Mesenchymal stem cell (in vitro differentiated cells and primary cell): ENCODE results near the gene CIRBP.

Experiments used
- DNase-seq: peaks from one replicate; pipeline ENCODE4 v3.0.0-alpha.2; 2013
- H2AFZ ChIP-seq: one replicate; pipeline ENCODE4 v1.6.1; 2013; ENCODE audit warnings: low read depth, mild to moderate bottlenecking, control low read depth, inconsistent platforms, low read length, moderate library complexity
- H2AK5ac ChIP-seq: 2 replicates; pipeline ENCODE4 v1.6.1; 2013; ENCODE audit warnings: low read length, moderate library complexity, mild to moderate bottlenecking, inconsistent platforms; ENCODE audit not compliant: severe bottlenecking
- H2BK120ac ChIP-seq: one replicate; pipeline ENCODE4 v1.6.1; 2013; ENCODE audit warnings: low read depth, mild to moderate bottlenecking, inconsistent platforms, low read length, moderate library complexity
- H2BK12ac ChIP-seq, 2 experiments: one replicate each; pipeline ENCODE4 v1.6.1; 2013; ENCODE audit warnings: inconsistent platforms in 2 of 2, low read length in 2 of 2, mild to moderate bottlenecking in 2 of 2, moderate library complexity in 2 of 2, control low read depth in 1 of 2
- H2BK15ac ChIP-seq: one replicate; pipeline ENCODE4 v1.6.1; 2013; ENCODE audit warnings: mild to moderate bottlenecking, low read depth, inconsistent platforms; ENCODE audit not compliant: poor library complexity, severe bottlenecking
- H2BK5ac ChIP-seq: 2 replicates; pipeline ENCODE4 v1.6.1; 2013; ENCODE audit warnings: low read depth, mild to moderate bottlenecking, low read length, control low read depth, inconsistent platforms; ENCODE audit not compliant: poor library complexity, severe bottlenecking
- H3K14ac ChIP-seq, 2 experiments: one replicate each; pipeline ENCODE4 v1.6.1; 2013; ENCODE audit warnings: inconsistent platforms in 2 of 2, low read length in 2 of 2, control low read depth in 1 of 2, mild to moderate bottlenecking in 1 of 2, moderate library complexity in 1 of 2
- H3K18ac ChIP-seq, 2 experiments: one replicate each; pipeline ENCODE4 v1.6.1; 2013; ENCODE audit warnings: inconsistent platforms in 2 of 2, low read length in 2 of 2, control low read depth in 1 of 2, low read depth in 1 of 2, mild to moderate bottlenecking in 1 of 2
- H3K23ac ChIP-seq, 2 experiments: one replicate each; pipeline ENCODE4 v1.6.1; 2013; ENCODE audit warnings: inconsistent platforms in 2 of 2, low read length in 2 of 2, mild to moderate bottlenecking in 2 of 2, moderate library complexity in 2 of 2, control low read depth in 1 of 2
- H3K27ac ChIP-seq: 2 replicates; pipeline ENCODE4 v1.5.1; 2013; ENCODE audit warnings: mild to moderate bottlenecking, moderate library complexity, low read length, control low read depth, inconsistent platforms; ENCODE audit not compliant: poor library complexity, severe bottlenecking
- H3K27me3 ChIP-seq, 2 experiments: 2 replicates each; pipeline versions ENCODE4 v1.6.1 to v1.7.0; 2013; ENCODE audit warnings: low read length in 2 of 2, mild to moderate bottlenecking in 2 of 2, moderate library complexity in 2 of 2, control low read depth in 1 of 2, inconsistent platforms in 1 of 2; ENCODE audit not compliant: control insufficient read depth in 1 of 2, insufficient read depth in 1 of 2
- H3K36me3 ChIP-seq, 2 experiments: 2 replicates each; pipeline versions ENCODE4 v1.6.1 to v1.7.0; 2013; ENCODE audit warnings: low read length in 2 of 2, control low read depth in 1 of 2, inconsistent platforms in 1 of 2, low read depth in 1 of 2, mild to moderate bottlenecking in 1 of 2; ENCODE audit not compliant: insufficient read depth in 2 of 2, control insufficient read depth in 1 of 2
- H3K4ac ChIP-seq, 2 experiments: one replicate each; pipeline ENCODE4 v1.6.1; 2013; ENCODE audit warnings: inconsistent platforms in 2 of 2, low read length in 2 of 2, mild to moderate bottlenecking in 2 of 2, moderate library complexity in 2 of 2, control low read depth in 1 of 2, low read depth in 1 of 2
- H3K4me1 ChIP-seq: 2 replicates; pipeline ENCODE4 v1.6.1; 2013; ENCODE audit warnings: low read depth, low read length, control low read depth; ENCODE audit not compliant: control insufficient read depth, insufficient read depth
- H3K4me2 ChIP-seq: 2 replicates; pipeline ENCODE4 v1.6.1; 2013; ENCODE audit warnings: low read length, mild to moderate bottlenecking, inconsistent platforms; ENCODE audit not compliant: poor library complexity, severe bottlenecking
- H3K4me3 ChIP-seq, 2 experiments: 2 replicates each; pipeline versions ENCODE4 v1.5.1 to v1.7.0; 2013; ENCODE audit warnings: low read length in 2 of 2, mild to moderate bottlenecking in 2 of 2, control low read depth in 1 of 2, low read depth in 1 of 2; ENCODE audit not compliant: insufficient read depth in 1 of 2
- H3K79me1 ChIP-seq: replicated peaks from 2 replicates; pipeline ENCODE4 v1.6.1; 2013; ENCODE audit warnings: mild to moderate bottlenecking, control low read depth, low read length, inconsistent platforms; ENCODE audit not compliant: poor library complexity, severe bottlenecking
- H3K9ac ChIP-seq: 2 replicates; pipeline ENCODE4 v1.7.0; 2013; ENCODE audit warnings: mild to moderate bottlenecking, low read length, moderate library complexity
- H3K9me3 ChIP-seq: 2 replicates; pipeline ENCODE4 v1.7.0; 2013; ENCODE audit warnings: mild to moderate bottlenecking, low read length; ENCODE audit not compliant: control insufficient read depth
- H4K8ac ChIP-seq: one replicate; pipeline ENCODE4 v1.6.1; 2013; ENCODE audit warnings: inconsistent platforms, mild to moderate bottlenecking, low read length, moderate library complexity
- H4K91ac ChIP-seq: one replicate; pipeline ENCODE4 v1.6.1; 2013; ENCODE audit warnings: mild to moderate bottlenecking, low read length, inconsistent platforms
- WGBS: methylation state at CpG from one replicate; pipeline ENCODE4 v1.1.7; 2013; ENCODE audit warnings: mixed read lengths; 5-methylcytosine and 5-hydroxymethylcytosine counted together

The CIRBP gene

GRCh38 chr19:1249990-1250436, 19.1 kb upstream of the CIRBP start:
- Histone ChIP-seq H3K4me1 (peaks cover 42% of the 10 kb centered on the region), H2BK12ac (peak overlapping the region in 1 of 2 experiments; percentile 88), H3K79me1 (peaks cover 14% of the 10 kb centered on the region), H2BK15ac (peak overlapping the region; percentile 78), H2BK120ac (peak overlapping the region; percentile 99), H4K8ac (no peak overlapping the region), H3K27me3 (no peaks in the 10 kb centered on the region), H3K27ac (peak overlapping the region; percentile 59), H3K4me3 (peak overlapping the region; percentile 84 to 92), H3K4me2 (peak overlapping the region; percentile 60), H2AK5ac (no peak overlapping the region), H3K9ac (peak overlapping the region; percentile 96), H2AFZ (no peak overlapping the region), H3K4ac (peak overlapping the region in 1 of 2 experiments; percentile 79), H4K91ac (peak overlapping the region; percentile 95), H3K18ac (peak overlapping the region; percentile 69 to 93), H3K14ac (peak overlapping the region in 1 of 2 experiments; percentile 95), H3K36me3 (peaks cover 18 to 58% of the 10 kb centered on the region in 2 experiments), H2BK5ac (peak overlapping the region; percentile 85), H3K9me3 (no peaks in the 10 kb centered on the region), H3K23ac (no peak overlapping the region)
- DNase-seq = no peak
- WGBS = 2% methylated on average over 49 of the region's 67 CpGs

GRCh38 chr19:1250437-1251260, 18.5 kb upstream of the CIRBP start:
- H3K23ac ChIP-seq = peak overlapping the region in 1 of 2 experiments; percentile 85
- H2AK5ac ChIP-seq = no peak overlapping the region
- peak overlapping the region; percentile 84 to 92 for H3K4me3 ChIP-seq
- H3K4me2 ChIP-seq = peak overlapping the region; percentile 85
- DNase-seq = peak; percentile 76
- peak overlapping the region; percentile 96 for H4K91ac ChIP-seq
- no peaks in the 10 kb centered on the region for H3K9me3 ChIP-seq
- peak overlapping the region; percentile 62 to 95 for H3K14ac ChIP-seq
- peaks cover 24 to 59% of the 10 kb centered on the region in 2 experiments for H3K36me3 ChIP-seq
- peak overlapping the region; percentile 93 to 99 for H3K18ac ChIP-seq
- under 1% methylated on average over 42 of the region's 90 CpGs for WGBS
- peak overlapping the region; percentile 97 for H4K8ac ChIP-seq
- H3K27ac ChIP-seq = peak overlapping the region; percentile 99
- H3K4ac ChIP-seq = peak overlapping the region; percentile 93 to 96
- H3K4me1 ChIP-seq = peaks cover 42% of the 10 kb centered on the region
- H2BK120ac ChIP-seq = peak overlapping the region; percentile 99
- peak overlapping the region; percentile 90 for H2BK15ac ChIP-seq
- peak overlapping the region; percentile 78 for H2BK5ac ChIP-seq
- H3K9ac ChIP-seq = peak overlapping the region; percentile 96
- H3K27me3 ChIP-seq = no peaks in the 10 kb centered on the region
- H2AFZ ChIP-seq = no peak overlapping the region
- peak overlapping the region in 1 of 2 experiments; percentile 88 for H2BK12ac ChIP-seq
- peaks cover 9% of the 10 kb centered on the region for H3K79me1 ChIP-seq

DNA sequence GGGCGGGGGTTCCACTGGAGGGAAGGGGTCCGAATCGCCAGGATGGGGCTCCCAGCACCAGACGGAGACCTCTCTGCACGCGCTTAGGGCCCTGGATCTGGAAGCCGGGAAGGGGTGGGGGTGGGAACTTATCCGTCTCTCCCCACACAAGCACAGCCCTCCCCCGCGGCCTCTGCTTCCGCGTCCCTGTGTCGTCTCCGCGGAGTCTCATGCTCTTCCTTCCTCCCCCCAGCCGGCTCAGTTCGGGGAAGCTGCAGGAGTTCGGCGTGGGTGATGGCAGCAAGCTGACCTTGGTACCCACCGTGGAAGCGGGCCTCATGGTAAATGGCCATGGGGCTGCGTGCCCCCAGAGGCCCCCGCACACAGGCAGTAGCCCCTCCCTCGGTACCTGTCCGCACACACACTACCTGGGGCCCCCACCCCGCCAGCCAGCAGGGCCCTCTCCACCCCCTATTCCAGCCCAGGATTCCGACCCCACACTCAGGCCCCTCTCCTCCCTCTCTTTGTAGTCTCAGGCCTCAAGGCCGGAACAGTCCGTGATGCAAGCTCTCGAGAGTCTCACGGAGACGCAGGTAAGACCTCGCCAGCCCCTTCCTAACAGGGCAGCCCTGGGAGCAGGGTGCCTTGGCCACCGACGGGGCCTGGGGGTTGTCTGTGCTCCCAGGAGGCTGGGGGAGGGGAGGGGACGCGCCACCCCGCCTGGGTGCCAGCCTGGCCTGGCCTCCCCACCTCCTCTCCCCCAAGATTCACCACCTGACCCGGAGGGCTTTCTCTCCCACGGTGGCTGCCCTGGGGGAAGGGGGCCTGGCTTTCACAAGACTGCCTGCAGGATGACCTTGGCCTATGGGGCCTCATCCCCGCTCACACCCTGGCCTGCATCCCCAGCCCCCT, 17.6 kb upstream of the CIRBP start:
- H2BK12ac ChIP-seq = peak overlapping the region; percentile 37 to 91
- H3K14ac ChIP-seq = peak overlapping the region; percentile 76 to 93
- H3K4me1 ChIP-seq = peaks cover 39% of the 10 kb centered on the region
- peaks cover 6% of the 10 kb centered on the region for H3K79me1 ChIP-seq
- H4K91ac ChIP-seq = peak overlapping the region; percentile 96
- H2BK15ac ChIP-seq = peak overlapping the region; percentile 90
- DNase-seq = peak; percentile 81
- H3K4ac ChIP-seq = peak overlapping the region; percentile 93 to 96
- H3K27me3 ChIP-seq = no peaks in the 10 kb centered on the region
- H2AFZ ChIP-seq = no peak overlapping the region
- H3K4me3 ChIP-seq = peak overlapping the region; percentile 84 to 92
- peak overlapping the region; percentile 11 to 64 for H3K23ac ChIP-seq
- peaks cover 31 to 63% of the 10 kb centered on the region in 2 experiments for H3K36me3 ChIP-seq
- peak overlapping the region; percentile 97 for H4K8ac ChIP-seq
- H3K4me2 ChIP-seq = peak overlapping the region; percentile 85
- no peaks in the 10 kb centered on the region for H3K9me3 ChIP-seq
- H2AK5ac ChIP-seq = peak overlapping the region; percentile 43
- H2BK5ac ChIP-seq = peak overlapping the region; percentile 78
- peak overlapping the region; percentile 99 for H2BK120ac ChIP-seq
- peak overlapping the region; percentile 96 for H3K9ac ChIP-seq
- H3K18ac ChIP-seq = peak overlapping the region; percentile 90 to 99
- H3K27ac ChIP-seq = peak overlapping the region; percentile 99
- under 1% methylated on average over 24 of the region's 41 CpGs for WGBS
